GM12872 (cell line): ENCODE results near the gene TSPAN32.

Source experiments
- CTCF ChIP-seq: IDR thresholded peaks from 3 replicates; pipeline ENCODE4 v1.5.1; 2011; ENCODE audit warnings: low read depth, mild to moderate bottlenecking, low read length, moderate library complexity; ENCODE audit not compliant: insufficient read depth

Gene TSPAN32

GRCh38 chr11:2342557-2342956, 40.7 kb downstream of the TSPAN32 start:
- no peak for TF ChIP-seq CTCF

GRCh38 chr11:2342981-2343380, 41.2 kb downstream of the TSPAN32 start:
- TF ChIP-seq CTCF: no peak

- TF ChIP-seq CTCF: no peak
These were observed 41.7 kb downstream of the TSPAN32 start for GRCh38 chr11:2343502-2343901.

GRCh38 chr11:2345050-2345449, 43.2 kb downstream of the TSPAN32 start:
- TF ChIP-seq CTCF: no peak

- no peak for TF ChIP-seq CTCF
These were observed 44.2 kb downstream of the TSPAN32 start for GRCh38 chr11:2346014-2346413.

GRCh38 chr11:2346586-2347307, 44.9 kb downstream of the TSPAN32 start:
- no peak for TF ChIP-seq CTCF

GRCh38 chr11:2347308-2347830, 45.6 kb downstream of the TSPAN32 start:
- TF ChIP-seq CTCF: no peak
